ENCODE data around the gene NTPCR. TPM values are rescaled to one million over a fixed set of nuclear protein-coding genes. Genes with fewer than 3 reads are reported as not detected.
"Not testable (repeated sequence)": the region's sequence is repeated elsewhere in the genome, so short reads cannot be mapped to it uniquely, and the experiment has no call there.

Gene NTPCR
- total RNA-seq, 1 donor from 2014 or later = 47.0 TPM

DNA sequence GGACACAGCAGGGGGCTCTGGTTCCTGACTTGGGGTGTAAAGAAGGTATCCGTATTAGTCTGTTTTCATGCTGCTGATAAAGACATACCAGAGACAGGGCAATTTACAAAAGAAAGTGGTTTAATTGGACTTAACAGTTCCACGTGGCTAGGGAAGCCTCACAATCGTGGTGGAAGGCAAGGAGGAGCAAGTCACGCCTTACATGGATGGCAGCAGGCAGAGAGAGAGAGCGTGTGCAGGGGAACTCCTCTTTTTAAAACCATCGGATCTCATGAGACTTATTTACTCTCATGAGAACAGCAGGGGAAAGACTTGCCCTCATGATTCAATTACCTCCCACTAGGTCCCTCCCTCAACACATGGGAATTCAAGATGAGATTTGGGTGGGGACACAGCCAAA lies 23.2 kb upstream of the NTPCR start:
- not testable (repeated sequence) for DNase-seq (ENCODE audit: low read depth)

GRCh38 chr1:232927830-232928505 lies 22.4 kb upstream of the NTPCR start:
- peak; percentile 31 for DNase-seq (ENCODE audit: low read depth)

GRCh38 chr1:232932486-232933425 lies 17.7 kb upstream of the NTPCR start:
- DNase-seq (ENCODE audit: low read depth) = no peak

GRCh38 chr1:232936941-232937340 lies 13.5 kb upstream of the NTPCR start:
- DNase-seq (ENCODE audit: low read depth) = no peak

DNA sequence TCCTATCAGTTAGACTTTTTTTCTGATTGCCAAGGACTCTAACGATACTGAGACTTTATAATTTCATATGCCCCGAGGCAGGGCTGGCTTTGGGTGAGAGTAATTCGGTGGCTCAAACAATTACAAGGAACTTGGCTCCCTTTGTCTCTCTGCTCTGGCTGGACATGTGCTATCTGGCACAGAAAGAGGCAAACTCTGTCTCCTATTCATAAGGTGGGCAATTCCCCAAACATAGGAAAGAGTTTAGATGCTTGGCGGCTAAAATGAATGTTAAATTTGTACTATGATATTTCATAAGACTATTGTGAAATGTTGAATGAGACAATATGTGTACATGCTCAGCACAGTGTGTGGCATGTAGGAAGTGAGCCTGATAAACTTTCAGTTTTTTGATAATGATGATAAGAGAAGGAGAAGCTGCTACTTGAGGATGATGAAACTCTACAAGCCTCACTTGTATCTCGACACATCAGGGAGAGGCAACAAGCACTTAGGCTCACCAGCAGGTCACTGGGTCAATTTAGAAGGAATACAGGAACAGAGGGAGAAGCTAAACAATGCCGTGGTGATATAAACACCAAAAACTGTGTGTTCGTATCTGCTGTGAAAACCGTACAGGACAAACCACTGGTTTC lies 12.6 kb upstream of the NTPCR start:
- DNase-seq (ENCODE audit: low read depth) = no peak

GRCh38 chr1:232938926-232939325 lies 11.5 kb upstream of the NTPCR start:
- no peak for DNase-seq (ENCODE audit: low read depth)

GRCh38 chr1:232939748-232940147 lies 10.7 kb upstream of the NTPCR start:
- no peak for DNase-seq (ENCODE audit: low read depth)

DNA sequence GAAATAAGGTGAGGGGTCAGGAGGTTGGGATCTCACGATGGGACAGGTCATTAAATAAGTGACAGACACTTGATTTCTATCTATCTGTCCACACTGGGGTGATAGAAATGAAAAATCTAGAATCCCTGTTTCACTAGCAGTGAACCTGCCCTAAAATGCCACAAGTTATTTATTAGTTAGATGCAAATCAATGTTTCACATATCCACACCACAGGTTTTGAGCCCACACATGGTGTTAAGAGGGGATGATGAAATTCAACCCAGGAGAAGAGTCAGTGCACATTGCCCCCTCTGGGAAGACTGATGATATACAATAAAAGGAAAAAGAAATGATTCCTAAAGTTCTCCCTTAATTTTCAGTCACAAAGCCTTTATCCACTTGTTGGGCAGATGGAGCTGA lies 10.1 kb upstream of the NTPCR start:
- peak; percentile 55 for DNase-seq (ENCODE audit: low read depth)

DNA sequence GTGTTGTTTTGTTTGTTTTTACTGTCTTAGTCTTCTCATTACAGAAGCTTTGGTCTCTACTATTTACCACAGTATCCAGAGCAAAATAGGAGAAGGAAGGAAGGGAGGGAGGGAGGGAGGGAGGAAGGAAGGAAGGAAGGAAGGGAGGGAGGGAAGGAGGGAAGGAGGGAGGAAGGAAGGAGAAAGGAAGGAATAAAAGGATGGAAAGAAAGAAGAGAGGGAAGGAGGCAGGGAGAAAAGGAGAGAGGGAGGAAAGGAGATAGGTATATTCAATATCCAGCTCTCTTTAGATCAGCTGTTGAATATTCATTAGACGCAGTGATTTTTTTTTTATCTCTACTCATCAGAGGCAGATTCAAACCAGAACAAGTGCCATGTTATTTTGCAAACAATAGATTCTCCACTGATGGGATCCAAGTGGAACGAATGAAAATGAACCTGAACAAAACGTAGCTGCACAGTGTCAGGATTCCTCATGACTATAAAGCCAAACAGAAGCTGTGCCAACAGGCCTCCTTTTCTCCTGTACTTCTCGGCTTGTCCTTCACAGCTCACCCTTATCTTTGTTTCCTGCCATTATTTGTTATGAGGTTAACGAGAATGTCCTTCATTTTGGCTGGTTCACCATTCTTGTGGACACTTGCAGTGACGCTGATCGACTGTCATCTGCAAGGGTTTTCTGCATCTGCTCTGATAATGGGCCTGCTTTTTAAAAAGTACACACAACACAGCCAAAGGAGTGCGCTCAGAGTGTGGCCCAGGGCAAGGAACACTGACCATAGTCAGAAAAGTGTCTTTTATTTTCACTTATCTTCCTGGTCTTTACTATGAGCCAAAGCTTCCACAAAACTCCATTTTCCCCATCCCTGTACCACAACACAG lies 7.8 kb upstream of the NTPCR start:
- no peak for DNase-seq (ENCODE audit: low read depth)

DNA sequence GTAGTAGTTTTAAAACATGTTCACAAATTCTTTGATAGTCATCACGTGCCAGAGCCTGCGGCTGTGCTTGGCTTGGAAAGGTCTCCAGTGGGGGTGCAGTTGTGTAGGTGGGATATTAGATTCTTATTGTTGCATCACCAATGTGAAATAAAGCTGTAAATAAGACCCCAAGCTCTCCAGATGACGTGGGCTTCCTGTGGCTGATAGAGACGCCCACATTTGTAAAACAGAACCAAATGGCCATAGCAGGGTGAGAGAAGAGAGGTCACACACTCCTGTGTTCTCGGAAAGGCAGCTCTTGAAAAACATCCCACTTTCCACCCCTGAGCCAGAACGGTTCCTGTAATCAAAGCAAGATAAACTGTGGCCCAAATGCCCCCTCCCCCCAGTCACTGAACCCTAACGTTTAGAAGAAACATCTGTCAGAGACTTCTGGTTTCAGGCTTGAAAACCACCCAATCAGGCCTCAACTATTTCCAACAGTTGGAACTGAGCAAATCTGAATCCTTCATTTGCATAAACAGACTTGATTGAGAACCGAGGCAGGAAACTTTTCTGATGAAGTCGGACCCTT lies 6.6 kb upstream of the NTPCR start:
- no peak for DNase-seq (ENCODE audit: low read depth)

GRCh38 chr1:232944347-232944746 lies 6.1 kb upstream of the NTPCR start:
- DNase-seq (ENCODE audit: low read depth) = no peak

DNA sequence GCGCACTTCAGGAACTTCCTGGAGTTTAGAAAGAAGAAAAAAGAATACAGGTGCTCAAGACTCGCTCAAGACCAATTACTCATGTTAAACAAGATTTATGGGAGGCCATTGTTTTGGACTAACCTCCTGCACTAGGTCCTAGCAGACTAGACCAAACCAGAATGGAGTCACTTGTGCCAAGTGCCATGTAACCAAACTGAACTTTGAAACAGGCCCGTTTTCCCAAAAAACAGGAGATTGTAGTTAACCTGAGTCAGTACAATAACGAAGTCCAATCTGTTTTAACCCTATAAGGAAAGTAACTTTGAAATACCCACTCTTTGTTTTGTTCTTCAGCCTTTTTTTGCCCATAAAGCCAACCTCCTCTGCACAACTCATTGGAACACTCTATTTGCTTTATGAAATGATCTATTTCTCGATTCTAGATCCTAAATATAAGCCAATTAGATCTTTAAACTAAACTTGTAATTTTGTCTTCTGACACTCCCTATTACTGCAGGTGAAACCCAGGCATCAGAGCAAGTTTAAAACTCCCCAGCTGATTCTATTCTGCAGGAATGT lies 695 bp upstream of the NTPCR start:
- no peak for DNase-seq (ENCODE audit: low read depth)

DNA sequence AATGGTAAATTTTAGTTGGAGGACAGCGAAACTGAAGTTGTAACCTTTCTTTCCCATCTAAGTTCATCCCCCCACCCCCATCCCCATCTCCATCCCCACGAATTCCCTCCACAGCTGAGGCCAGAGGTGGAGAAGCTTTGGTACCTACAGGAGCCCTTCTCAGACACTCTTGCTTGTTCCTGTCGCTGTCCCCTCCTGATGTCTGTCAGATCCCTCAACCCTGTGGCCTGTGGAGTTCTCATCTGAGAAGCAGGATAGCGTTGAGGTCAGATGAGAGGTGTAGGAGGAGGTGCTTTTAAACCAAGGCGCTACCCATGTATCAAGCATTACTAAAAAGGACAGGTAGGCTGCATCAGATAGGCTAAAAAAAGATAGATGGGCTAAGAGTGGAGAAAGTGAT lies 769 bp downstream of the NTPCR start:
- no peak for DNase-seq (ENCODE audit: low read depth)

GRCh38 chr1:232951605-232952004 lies 1.2 kb downstream of the NTPCR start:
- no peak for DNase-seq (ENCODE audit: low read depth)

GRCh38 chr1:232952514-232953499 lies 2.4 kb downstream of the NTPCR start:
- DNase-seq (ENCODE audit: low read depth) = peak; percentile 55

DNA sequence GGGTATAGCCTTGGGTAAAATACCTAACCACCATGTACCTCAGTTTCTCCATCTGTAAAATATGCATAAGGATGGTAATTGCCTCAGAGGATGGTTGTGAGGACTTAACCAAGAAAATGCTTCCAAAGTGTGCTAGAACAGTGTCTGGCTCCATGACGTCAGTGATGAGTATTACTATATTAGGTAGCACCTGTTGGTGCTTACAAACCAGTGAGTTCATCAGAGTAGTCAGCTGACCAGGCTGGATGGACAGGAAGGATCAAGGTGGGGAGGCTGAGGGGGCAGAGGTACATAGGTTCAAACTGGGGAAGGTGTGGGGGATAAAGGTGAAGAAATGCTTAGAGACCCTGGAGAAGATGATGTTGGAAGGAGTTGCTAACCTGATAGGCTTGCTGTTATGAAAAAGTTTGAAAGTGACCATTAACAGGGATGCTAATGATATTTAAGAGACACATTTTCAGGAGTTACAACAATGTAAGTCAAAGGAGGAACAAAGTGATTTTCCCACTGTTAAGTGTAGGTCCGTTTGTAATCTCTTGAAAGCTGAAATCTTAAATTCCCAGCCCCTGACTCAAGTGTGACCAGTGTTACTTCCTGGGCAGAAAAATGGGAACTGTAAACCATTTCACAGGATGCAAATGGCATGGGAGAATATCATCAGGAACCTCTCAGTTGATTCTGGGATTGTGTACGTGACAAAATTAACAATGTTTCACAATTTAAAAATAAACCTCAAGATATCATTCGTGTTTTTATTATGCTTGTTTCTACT lies 4.4 kb downstream of the NTPCR start:
- no peak for DNase-seq (ENCODE audit: low read depth)

DNA sequence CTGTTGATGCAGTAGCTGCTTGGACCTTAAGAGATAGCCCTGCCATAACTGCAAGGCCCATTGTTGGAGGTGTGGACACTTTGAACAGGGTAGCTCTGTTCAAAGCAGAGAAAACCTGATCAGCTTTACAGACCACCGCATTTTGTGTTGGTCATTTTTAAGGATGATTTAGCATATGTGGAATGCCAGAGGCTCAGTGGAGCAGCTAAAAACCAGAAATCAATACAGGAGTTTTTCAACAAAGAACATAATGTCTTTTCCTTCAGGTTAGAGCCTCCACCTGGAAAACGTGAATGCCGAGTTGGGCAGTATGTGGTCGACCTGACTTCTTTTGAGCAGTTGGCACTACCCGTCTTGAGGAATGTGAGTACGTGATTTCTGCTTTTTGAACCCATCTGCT lies 5.7 kb downstream of the NTPCR start:
- no peak for DNase-seq (ENCODE audit: low read depth)

DNA sequence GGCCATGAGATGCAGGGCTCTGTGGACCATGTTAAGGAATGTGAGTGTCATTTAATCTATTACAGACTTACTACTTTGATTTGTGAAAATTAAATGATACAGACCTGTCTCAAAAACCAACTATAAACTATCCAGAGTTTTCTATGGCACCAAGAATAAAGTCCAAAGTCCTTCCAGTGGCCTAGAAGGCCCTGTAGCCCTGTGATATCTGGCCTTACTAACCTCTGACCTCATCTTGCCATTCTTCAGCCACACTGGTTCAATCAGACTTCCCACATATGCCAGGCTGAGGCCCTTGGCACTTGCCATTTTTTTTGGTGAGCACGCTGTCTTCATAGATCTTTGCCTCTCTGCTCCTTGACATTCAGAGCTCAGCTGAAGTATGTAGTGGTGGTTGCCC lies 7.7 kb downstream of the NTPCR start:
- DNase-seq (ENCODE audit: low read depth) = no peak
